Hematopoietic multipotent progenitor cell treated with erythropoietin and hydrocortisone succinate and interleukin-3 and kit ligand, for 4 days (in vitro differentiated cells): ENCODE measurements around the gene CCDC91.
A peak's percentile ranks its signal among the peaks of the same experiment; 100 is the strongest.
"Not testable (repeated sequence)": the region's sequence is repeated elsewhere in the genome, so short reads cannot be mapped to it uniquely, and the experiment has no call there.

Experiments
- DNase-seq: peaks from one replicate; pipeline ENCODE4 v3.0.0-alpha.2; 2015

The CCDC91 gene

GRCh38 chr12:28479097-28479496 is 288.8 kb downstream of the CCDC91 start:
- not testable (repeated sequence) for DNase-seq

DNA sequence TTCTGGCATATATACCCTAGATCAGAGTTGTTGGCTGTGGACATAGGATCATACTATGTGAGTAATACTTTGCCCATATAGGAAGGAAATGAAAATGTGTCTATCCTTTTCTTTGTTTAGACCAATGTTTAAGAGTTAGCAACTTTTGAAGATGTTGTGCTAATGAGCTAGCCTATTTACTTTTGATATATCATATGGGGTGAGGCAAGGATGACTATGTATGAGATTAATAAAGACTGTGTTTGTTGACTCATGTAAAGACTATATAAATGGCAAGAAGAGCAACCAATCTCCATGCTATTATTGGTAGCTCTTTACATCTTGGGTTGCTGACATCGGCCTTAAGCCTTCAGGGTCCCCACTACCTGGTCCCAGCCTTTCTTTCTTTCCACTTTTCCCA is 289.4 kb downstream of the CCDC91 start:
- DNase-seq: no peak

DNA sequence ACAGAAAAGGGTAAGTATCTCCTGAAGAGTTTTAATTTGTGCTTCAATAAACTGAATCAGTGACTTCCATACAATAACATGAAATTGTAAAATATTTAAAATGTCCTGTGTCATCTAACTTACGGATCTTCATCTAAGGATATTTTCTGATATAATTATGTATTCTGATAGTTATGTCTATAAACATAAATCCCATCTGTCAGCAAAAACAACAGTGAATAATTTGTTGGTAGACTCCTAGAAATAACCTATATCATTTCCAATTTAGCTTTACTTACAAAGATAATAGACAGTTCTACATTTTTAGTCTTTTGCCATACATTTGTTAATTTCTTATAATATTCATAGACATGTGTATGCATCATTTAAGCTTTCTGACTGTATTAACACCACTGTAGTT is 293.9 kb downstream of the CCDC91 start:
- DNase-seq: no peak

- DNase-seq: no peak
These were observed 296.3 kb downstream of the CCDC91 start for GRCh38 chr12:28486521-28486920.

GRCh38 chr12:28489246-28489645 is 299.0 kb downstream of the CCDC91 start:
- no peak for DNase-seq

DNA sequence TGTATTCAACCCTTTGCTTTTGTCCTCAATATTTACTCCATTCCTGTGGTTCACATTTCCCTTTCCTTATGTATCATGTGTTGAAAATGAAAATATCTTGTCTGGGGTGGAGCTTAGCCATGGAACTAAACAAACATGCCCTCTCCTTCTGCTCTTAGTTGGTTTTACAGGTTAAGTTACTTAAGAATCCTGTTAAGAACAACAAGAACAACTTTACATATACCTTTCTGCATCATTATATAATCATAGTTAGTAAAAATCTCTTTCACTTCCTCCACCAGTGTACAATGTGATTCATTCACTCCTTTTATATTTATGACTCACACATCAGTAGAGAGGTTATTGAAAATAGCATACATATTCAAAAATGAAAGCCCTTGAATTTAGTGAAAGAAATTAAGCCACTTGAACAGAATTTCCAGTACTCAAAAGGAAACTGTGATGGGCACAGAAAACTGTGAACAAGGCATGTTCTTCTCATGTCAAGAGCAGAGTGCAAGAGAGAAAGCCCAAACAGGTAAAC is 307.7 kb downstream of the CCDC91 start:
- no peak for DNase-seq

- no peak for DNase-seq
These were observed 308.6 kb downstream of the CCDC91 start for GRCh38 chr12:28498850-28499249.

GRCh38 chr12:28500373-28501024 is 310.2 kb downstream of the CCDC91 start:
- peak; percentile 10 for DNase-seq

- no peak for DNase-seq
These were observed 316.0 kb downstream of the CCDC91 start for GRCh38 chr12:28506271-28506670.

DNA sequence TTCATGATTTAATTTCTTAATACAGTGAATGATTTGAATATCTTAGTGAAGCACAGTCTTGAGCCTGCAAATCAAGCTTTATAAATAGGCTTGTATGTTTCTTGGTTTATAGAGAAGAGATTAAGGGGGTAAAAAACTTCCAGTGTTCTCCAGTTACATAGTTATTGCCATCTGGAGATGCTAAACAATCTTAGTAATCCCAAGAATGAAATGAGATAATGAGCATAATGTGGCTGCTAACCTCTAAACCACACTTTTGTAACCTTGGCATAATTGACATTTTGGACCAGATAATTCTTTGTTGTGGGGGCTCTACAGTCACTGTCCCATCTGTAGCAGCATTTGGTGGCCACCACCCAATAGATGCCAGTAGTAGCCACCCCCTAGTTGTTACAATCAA is 316.8 kb downstream of the CCDC91 start:
- DNase-seq: no peak

DNA sequence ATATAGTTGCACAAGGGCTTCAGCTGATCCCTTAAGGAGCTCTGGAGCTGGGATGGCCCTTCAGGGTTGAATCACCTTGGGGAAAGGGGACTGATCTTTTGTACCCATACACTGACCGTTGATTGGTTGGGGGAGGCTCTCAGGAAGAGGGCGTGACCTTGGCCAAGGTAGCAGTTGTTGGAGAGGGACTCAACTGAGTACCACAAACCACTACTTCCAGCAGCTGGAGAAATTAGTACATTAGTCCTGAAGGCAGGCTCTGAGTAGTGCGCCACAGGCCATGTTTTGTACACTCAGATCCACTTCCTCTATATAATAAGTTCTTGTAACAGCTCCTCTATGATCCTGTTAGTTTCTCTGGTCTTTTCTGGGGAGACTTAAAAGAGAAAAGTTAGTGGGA is 317.6 kb downstream of the CCDC91 start:
- peak; percentile 2 for DNase-seq

DNA sequence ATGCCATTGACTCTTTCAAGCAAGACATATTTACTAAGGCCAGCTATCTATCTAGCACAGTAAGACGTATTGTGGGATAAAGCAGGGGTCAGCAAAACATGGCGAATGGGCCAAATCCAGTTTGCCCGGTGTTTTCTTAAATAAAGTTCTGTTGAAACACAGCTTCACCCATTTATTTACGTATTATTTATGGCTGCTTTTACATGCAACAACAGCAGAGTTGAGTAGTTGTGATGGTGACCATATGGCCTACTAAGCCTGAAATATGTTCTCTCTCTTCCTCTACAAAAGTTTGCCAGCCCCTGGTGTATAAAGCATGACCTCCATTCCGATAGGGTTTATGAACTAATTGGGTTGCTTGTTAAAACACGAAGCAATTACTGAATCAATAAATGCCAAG is 322.1 kb downstream of the CCDC91 start:
- DNase-seq: no peak

DNA sequence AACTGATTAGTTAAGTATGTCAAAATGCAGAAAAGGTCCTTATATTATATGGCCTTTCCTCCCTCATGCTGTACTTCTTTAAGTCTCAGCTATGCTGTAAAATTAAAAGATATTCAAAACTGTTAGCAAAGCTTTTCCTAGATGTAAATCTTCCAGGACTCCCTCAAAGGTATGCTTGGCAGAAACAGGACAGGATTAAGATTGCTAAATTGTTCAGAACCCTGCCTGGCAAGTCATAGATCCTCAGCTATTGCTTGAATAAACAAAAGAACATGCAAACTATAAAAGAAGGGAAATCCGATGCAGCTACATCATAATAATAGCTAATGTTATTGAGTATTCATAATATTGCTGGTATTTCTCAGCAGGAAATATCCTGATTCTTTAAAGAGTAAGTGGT is 322.6 kb downstream of the CCDC91 start:
- DNase-seq: no peak

GRCh38 chr12:28513983-28514382 is 323.7 kb downstream of the CCDC91 start:
- DNase-seq: no peak

GRCh38 chr12:28517101-28517500 is 326.8 kb downstream of the CCDC91 start:
- DNase-seq: no peak

GRCh38 chr12:28527631-28528249 is 337.5 kb downstream of the CCDC91 start:
- no peak for DNase-seq

GRCh38 chr12:28535216-28535615 is 345.0 kb downstream of the CCDC91 start:
- DNase-seq: no peak

GRCh38 chr12:28536088-28536487 is 345.8 kb downstream of the CCDC91 start:
- peak; percentile 38 for DNase-seq

GRCh38 chr12:28537474-28537873 is 347.2 kb downstream of the CCDC91 start:
- no peak for DNase-seq

DNA sequence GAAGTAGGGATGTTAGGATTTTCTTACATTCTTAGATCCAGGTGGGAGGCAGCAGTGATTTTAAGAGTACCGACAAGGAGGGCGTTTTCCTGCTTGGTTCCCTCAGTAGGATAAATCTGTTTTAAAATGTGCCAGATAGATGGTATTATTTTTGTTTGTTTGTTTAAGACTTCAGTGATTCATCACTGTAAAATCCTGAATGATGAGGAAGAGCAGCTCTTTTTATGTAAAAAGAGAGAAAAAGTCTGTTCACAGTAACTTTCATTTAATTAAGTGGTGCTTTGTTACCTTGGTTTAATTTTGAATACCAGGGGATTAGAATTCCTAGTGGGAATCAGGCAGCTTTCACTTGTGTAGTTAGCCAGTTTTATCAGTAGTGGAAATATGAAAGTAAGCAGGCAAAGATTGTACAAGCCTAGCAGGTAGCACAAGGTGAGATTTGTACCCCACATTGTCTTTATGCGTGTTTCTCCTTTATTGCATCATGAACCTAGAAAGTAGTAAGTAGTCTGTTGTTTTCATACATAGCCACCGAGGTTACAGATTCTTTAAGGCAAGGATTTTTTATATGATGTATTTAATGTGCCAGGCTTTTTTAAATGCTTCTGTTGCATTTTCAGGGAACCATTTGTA is 349.6 kb downstream of the CCDC91 start:
- no peak for DNase-seq

- DNase-seq: peak; percentile 69
These were observed 350.1 kb downstream of the CCDC91 start for GRCh38 chr12:28540324-28540714.

DNA sequence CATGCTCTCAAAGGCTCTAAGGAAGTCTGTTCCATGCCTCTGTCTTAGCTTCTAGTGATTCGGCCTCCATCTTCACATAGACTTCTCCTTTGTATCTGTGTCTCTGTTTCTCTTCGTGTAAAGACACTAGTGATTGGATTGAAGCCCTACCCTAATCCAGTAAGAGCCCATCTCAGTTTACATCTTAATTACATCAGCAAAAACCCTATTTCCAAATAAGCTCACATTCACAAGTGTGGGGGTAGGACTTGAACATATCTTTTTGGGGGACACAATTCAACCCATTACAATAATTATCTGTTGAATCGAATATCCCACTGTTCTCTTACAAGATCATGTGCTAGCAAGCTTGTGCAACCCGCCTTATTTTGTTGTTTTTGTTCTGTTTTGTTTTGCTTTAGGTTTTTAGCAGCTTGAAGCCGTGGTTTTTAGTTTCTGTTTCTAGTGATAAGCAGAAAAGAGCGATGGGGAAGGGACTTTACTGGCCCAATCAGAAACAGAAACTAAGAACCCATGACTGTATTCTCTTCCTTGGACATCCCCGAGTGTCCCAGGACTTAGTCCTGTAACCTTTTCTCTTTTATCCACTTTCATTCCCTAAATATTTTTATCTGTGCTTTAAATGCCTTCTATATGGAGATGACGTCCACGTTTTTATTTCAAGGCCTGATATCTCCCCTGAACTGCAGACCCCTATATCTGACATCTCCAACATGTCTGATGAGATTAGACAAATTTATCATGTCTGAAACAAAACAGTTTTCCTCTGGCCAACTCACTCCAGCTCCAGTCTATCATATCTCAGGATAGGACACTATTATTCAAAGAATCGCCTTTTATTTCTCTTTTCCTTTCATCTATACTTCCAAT is 353.0 kb downstream of the CCDC91 start:
- peak; percentile 57 for DNase-seq
